Measurements from ENCODE around the gene RARRES1. TPM values are rescaled to one million over a fixed set of nuclear protein-coding genes. Genes with fewer than 3 reads are reported as not detected.

The RARRES1 gene
- total RNA-seq, 1 experiment from 2014 or later: 0.20 TPM

DNA sequence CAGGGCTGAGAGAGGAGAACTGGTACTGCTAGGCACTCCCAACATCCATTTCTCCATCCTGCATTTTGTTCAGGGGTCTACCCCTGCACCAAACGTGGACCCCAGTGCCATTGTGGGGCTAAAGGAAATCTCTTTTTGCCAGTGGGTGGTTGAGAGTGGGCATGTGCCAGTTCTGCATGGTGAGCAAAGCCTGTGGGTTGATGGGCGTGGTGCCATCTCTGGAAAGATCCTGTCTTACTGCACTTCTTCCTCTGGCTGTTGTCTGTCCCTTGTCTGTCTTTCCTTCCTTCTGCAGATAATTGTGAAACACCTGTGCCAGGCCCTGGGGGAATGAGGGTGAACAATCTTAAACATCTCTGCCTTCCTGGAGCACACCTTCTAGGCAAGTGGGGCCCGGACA is 1.4 kb upstream of the RARRES1 start:
- no peak for DNase-seq (ENCODE audit: low read depth, low spot score)

More for the DNA sequence above, 1.4 kb upstream of the RARRES1 start:
- H2AFZ ChIP-seq (ENCODE audit: low read depth, low read length, poor library complexity, severe bottlenecking): no peak overlapping the region
- H3K9ac ChIP-seq (ENCODE audit: low read length): no peak overlapping the region
- no peaks in the 10 kb centered on the region for H3K27me3 ChIP-seq (ENCODE audit: insufficient read depth, low read length)
- no peaks in the 10 kb centered on the region for H3K79me2 ChIP-seq (ENCODE audit: insufficient read depth, low read length)
- H3K4me3 ChIP-seq (replicated peaks in 1 of 2; ENCODE audit: low read depth in 1 of 2, low read length in 2 of 2): no peak overlapping the region
- no peaks in the 10 kb centered on the region for H3K9me2 ChIP-seq (ENCODE audit: insufficient read depth)
- intact Hi-C loops (cut with micrococcal nuclease): no loop called here
- H3K9me3 ChIP-seq (ENCODE audit: control insufficient read depth in 1 of 2, insufficient read depth in 1 of 2, low read depth in 1 of 2, low read length in 2 of 2): peaks cover 3 to 7% of the 10 kb centered on the region in 2 experiments; a peak in 1 of 4 replicates
- ChIA-PET POLR2A (no interaction called here), RAD21 (ENCODE audit: low non-redundant PET in 1 of 2, low total read pairs in 2 of 2, uncharacterized antibody in 2 of 2, unreplicated experiment in 2 of 2) (no interaction called here), CTCF (no interaction called here)
- no peak overlapping the region for H3K4me2 ChIP-seq (ENCODE audit: low read length)
- TF ChIP-seq JUND (IDR thresholded peaks at IDR 0.05) (no peak), ZNF274 (IDR thresholded peaks at IDR 0.05; ENCODE audit: low read depth, low read length) (no peak), EZH2phosphoT487 (IDR thresholded peaks at IDR 0.05; ENCODE audit: borderline replicate concordance) (no peak), POLR2A (IDR thresholded peaks at IDR 0.05; ENCODE audit: borderline replicate concordance, extremely low read depth, insufficient read depth, insufficient read length) (no peak), EZH2 (IDR thresholded peaks at IDR 0.05) (no peak), CEBPB (IDR thresholded peaks at IDR 0.05; ENCODE audit: low read depth) (no peak), SRF (IDR thresholded peaks at IDR 0.05; ENCODE audit: low read depth) (no peak), TCF7L2 (IDR thresholded peaks at IDR 0.05; ENCODE audit: borderline replicate concordance, extremely low read depth, insufficient read depth, insufficient read length) (no peak), ZFX (IDR thresholded peaks at IDR 0.05) (no peak), ELF1 (IDR thresholded peaks at IDR 0.05; ENCODE audit: borderline replicate concordance, low read depth) (no peak)
- TF ChIP-seq, protein P1, sequence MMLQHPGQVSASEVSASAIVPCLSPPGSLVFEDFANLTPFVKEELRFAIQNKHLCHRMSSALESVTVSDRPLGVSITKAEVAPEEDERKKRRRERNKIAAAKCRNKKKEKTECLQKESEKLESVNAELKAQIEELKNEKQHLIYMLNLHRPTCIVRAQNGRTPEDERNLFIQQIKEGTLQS (IDR thresholded peaks at IDR 0.05): no peak
- TF ChIP-seq, protein P2, sequence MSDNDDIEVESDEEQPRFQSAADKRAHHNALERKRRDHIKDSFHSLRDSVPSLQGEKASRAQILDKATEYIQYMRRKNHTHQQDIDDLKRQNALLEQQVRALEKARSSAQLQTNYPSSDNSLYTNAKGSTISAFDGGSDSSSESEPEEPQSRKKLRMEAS (IDR thresholded peaks at IDR 0.05): no peak
- TF ChIP-seq, protein P3, sequence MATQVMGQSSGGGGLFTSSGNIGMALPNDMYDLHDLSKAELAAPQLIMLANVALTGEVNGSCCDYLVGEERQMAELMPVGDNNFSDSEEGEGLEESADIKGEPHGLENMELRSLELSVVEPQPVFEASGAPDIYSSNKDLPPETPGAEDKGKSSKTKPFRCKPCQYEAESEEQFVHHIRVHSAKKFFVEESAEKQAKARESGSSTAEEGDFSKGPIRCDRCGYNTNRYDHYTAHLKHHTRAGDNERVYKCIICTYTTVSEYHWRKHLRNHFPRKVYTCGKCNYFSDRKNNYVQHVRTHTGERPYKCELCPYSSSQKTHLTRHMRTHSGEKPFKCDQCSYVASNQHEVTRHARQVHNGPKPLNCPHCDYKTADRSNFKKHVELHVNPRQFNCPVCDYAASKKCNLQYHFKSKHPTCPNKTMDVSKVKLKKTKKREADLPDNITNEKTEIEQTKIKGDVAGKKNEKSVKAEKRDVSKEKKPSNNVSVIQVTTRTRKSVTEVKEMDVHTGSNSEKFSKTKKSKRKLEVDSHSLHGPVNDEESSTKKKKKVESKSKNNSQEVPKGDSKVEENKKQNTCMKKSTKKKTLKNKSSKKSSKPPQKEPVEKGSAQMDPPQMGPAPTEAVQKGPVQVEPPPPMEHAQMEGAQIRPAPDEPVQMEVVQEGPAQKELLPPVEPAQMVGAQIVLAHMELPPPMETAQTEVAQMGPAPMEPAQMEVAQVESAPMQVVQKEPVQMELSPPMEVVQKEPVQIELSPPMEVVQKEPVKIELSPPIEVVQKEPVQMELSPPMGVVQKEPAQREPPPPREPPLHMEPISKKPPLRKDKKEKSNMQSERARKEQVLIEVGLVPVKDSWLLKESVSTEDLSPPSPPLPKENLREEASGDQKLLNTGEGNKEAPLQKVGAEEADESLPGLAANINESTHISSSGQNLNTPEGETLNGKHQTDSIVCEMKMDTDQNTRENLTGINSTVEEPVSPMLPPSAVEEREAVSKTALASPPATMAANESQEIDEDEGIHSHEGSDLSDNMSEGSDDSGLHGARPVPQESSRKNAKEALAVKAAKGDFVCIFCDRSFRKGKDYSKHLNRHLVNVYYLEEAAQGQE (IDR thresholded peaks at IDR 0.05; ENCODE audit: low read depth): no peak
- H4K20me1 ChIP-seq (ENCODE audit: insufficient read depth): no peaks in the 10 kb centered on the region
- no peaks in the 10 kb centered on the region for H3K4me1 ChIP-seq (ENCODE audit: control insufficient read depth in 1 of 2, insufficient read depth in 2 of 2, low read length in 2 of 2)
- no peak overlapping the region for H3K27ac ChIP-seq (ENCODE audit: low read depth, low read length)
- no TSS peak for BruUV-seq (replicated peaks)
- ATAC-seq: no peak
- no peaks in the 10 kb centered on the region for H3K36me3 ChIP-seq (ENCODE audit: control insufficient read depth in 1 of 2, insufficient read depth in 2 of 2, low read length in 2 of 2)

Measured in HCT116 (cell line).